WTC11 (cell line): ENCODE measurements around the gene LRRC4.

ENCODE experiments used
- CREM ChIP-seq: sonication (generic); formaldehyde crosslinking; IDR thresholded peaks from 2 replicates; pipeline ENCODE4 v1.8.1; 2022; ENCODE audit warnings: mild to moderate bottlenecking, missing genetic modification reagents, moderate library complexity
- NFYB ChIP-seq: sonication (generic); formaldehyde crosslinking; conservative IDR thresholded peaks from 2 replicates; pipeline ENCODE4 v1.8.0; 2022; ENCODE audit warnings: low read depth, missing genetic modification reagents
- TF ChIP-seq, protein P1 (sequence below): sonication (generic); formaldehyde crosslinking; IDR thresholded peaks from 2 replicates; pipeline ENCODE4 v1.8.0; 2022; ENCODE audit warnings: mild to moderate bottlenecking, missing genetic modification reagents
- TF ChIP-seq, protein P2 (sequence below): fragments of 200-600 bp; IDR thresholded peaks from 2 replicates; pipeline ENCODE4 v1.8.0; 2022; ENCODE audit warnings: antibody characterized with exemption
- TF ChIP-seq, protein P3 (sequence below): sonication (generic); formaldehyde crosslinking; IDR thresholded peaks from 2 replicates; pipeline ENCODE4 v1.8.0; 2022; ENCODE audit warnings: mild to moderate bottlenecking, missing genetic modification reagents
- TF ChIP-seq, protein P4 (sequence below): sonication (generic); formaldehyde crosslinking; IDR thresholded peaks from 2 replicates; pipeline ENCODE4 v1.8.0; 2022; ENCODE audit warnings: missing genetic modification reagents
- TF ChIP-seq, protein P5 (sequence below): sonication (generic); formaldehyde crosslinking; IDR thresholded peaks from 2 replicates; pipeline ENCODE4 v1.8.0; 2023; ENCODE audit warnings: missing genetic modification reagents

DNA sequence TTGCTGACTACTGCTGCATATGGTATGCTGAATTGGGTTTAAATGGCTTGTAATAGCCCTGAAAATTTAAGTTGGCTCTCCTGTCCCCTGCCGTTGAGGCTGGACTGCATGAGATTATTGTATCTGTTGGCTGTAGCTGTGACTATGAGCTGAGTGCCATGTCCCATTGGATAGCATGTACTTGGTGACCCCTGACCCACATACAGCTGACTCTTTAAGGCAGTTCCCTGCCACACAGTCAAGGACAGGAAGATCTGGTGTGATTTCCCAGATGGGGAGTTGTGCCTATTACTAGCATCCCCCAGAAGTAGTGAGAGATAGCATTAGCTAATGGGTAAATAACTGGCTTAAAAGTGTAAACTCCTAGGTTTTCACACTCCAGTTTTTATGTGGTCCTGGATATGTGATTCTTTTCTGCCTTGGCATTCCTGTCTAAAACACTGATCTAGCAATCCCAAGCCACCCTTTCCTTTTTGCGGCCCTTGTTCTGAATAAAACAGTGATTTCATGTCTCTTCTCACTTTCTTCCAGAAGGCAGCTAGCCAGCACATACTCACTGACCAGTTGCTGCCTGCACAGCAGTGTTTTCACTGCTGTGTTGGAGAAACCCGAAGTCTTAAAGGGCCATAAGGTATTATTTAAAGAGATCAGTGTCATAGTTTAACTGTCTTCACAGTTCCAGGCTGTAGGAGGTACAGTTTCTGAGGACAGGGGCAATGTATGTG, 35.9 kb downstream of the LRRC4 start:
- TF ChIP-seq, protein P1, sequence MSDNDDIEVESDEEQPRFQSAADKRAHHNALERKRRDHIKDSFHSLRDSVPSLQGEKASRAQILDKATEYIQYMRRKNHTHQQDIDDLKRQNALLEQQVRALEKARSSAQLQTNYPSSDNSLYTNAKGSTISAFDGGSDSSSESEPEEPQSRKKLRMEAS (CRISPR knock-in tag), result no peak
- TF ChIP-seq, protein P2, sequence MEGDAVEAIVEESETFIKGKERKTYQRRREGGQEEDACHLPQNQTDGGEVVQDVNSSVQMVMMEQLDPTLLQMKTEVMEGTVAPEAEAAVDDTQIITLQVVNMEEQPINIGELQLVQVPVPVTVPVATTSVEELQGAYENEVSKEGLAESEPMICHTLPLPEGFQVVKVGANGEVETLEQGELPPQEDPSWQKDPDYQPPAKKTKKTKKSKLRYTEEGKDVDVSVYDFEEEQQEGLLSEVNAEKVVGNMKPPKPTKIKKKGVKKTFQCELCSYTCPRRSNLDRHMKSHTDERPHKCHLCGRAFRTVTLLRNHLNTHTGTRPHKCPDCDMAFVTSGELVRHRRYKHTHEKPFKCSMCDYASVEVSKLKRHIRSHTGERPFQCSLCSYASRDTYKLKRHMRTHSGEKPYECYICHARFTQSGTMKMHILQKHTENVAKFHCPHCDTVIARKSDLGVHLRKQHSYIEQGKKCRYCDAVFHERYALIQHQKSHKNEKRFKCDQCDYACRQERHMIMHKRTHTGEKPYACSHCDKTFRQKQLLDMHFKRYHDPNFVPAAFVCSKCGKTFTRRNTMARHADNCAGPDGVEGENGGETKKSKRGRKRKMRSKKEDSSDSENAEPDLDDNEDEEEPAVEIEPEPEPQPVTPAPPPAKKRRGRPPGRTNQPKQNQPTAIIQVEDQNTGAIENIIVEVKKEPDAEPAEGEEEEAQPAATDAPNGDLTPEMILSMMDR, result no peak
- TF ChIP-seq, protein P3, sequence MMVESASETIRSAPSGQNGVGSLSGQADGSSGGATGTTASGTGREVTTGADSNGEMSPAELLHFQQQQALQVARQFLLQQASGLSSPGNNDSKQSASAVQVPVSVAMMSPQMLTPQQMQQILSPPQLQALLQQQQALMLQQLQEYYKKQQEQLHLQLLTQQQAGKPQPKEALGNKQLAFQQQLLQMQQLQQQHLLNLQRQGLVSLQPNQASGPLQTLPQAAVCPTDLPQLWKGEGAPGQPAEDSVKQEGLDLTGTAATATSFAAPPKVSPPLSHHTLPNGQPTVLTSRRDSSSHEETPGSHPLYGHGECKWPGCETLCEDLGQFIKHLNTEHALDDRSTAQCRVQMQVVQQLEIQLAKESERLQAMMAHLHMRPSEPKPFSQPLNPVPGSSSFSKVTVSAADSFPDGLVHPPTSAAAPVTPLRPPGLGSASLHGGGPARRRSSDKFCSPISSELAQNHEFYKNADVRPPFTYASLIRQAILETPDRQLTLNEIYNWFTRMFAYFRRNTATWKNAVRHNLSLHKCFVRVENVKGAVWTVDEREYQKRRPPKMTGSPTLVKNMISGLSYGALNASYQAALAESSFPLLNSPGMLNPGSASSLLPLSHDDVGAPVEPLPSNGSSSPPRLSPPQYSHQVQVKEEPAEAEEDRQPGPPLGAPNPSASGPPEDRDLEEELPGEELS (CRISPR knock-in tag), result no peak
- TF ChIP-seq, protein P4, sequence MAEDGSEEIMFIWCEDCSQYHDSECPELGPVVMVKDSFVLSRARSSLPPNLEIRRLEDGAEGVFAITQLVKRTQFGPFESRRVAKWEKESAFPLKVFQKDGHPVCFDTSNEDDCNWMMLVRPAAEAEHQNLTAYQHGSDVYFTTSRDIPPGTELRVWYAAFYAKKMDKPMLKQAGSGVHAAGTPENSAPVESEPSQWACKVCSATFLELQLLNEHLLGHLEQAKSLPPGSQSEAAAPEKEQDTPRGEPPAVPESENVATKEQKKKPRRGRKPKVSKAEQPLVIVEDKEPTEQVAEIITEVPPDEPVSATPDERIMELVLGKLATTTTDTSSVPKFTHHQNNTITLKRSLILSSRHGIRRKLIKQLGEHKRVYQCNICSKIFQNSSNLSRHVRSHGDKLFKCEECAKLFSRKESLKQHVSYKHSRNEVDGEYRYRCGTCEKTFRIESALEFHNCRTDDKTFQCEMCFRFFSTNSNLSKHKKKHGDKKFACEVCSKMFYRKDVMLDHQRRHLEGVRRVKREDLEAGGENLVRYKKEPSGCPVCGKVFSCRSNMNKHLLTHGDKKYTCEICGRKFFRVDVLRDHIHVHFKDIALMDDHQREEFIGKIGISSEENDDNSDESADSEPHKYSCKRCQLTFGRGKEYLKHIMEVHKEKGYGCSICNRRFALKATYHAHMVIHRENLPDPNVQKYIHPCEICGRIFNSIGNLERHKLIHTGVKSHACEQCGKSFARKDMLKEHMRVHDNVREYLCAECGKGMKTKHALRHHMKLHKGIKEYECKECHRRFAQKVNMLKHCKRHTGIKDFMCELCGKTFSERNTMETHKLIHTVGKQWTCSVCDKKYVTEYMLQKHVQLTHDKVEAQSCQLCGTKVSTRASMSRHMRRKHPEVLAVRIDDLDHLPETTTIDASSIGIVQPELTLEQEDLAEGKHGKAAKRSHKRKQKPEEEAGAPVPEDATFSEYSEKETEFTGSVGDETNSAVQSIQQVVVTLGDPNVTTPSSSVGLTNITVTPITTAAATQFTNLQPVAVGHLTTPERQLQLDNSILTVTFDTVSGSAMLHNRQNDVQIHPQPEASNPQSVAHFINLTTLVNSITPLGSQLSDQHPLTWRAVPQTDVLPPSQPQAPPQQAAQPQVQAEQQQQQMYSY (CRISPR knock-in tag), result no peak
- TF ChIP-seq CREM (CRISPR knock-in tag) (no peak), NFYB (CRISPR knock-in tag) (no peak)
- TF ChIP-seq, protein P5, sequence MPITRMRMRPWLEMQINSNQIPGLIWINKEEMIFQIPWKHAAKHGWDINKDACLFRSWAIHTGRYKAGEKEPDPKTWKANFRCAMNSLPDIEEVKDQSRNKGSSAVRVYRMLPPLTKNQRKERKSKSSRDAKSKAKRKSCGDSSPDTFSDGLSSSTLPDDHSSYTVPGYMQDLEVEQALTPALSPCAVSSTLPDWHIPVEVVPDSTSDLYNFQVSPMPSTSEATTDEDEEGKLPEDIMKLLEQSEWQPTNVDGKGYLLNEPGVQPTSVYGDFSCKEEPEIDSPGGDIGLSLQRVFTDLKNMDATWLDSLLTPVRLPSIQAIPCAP (CRISPR knock-in tag), result no peak
